Sigmoid colon (tissue), 7 donors: ENCODE results near the gene RCOR1. TPM values are rescaled to one million over a fixed set of nuclear protein-coding genes. Genes with fewer than 3 reads are reported as not detected.
A peak's percentile ranks its signal among the peaks of the same experiment; 100 is the strongest.

Experiments used
- DNase-seq: peaks from one replicate; pipeline ENCODE4 v3.0.0-alpha.2; 2019
- H3K27ac ChIP-seq, 4 donors: fragments of 200-600 bp; sonication (generic); one replicate each; pipeline ENCODE4 v1.5.1; 2016 to 2019; ENCODE audit warnings: mild to moderate bottlenecking in 1 of 4
- H3K27me3 ChIP-seq, 3 donors: fragments of 200-600 bp; sonication (generic); one replicate each; pipeline ENCODE4 v1.5.1; 2019; ENCODE audit warnings: mild to moderate bottlenecking in 1 of 3
- H3K36me3 ChIP-seq, 4 donors: fragments of 200-600 bp; sonication (generic); one replicate each; pipeline ENCODE4 v1.5.1; 2016 to 2019
- H3K4me1 ChIP-seq, 4 donors: fragments of 200-600 bp; sonication (generic); one replicate each; pipeline ENCODE4 v1.5.1; 2017 to 2019
- H3K4me3 ChIP-seq, 4 donors: fragments of 200-600 bp; sonication (generic); one replicate each; pipeline ENCODE4 v1.5.1; 2017 to 2019; ENCODE audit warnings: mild to moderate bottlenecking in 2 of 4, moderate library complexity in 1 of 4
- H3K9me3 ChIP-seq, 4 donors: fragments of 200-600 bp in 3 of 4; sonication (generic) in 3 of 4; one replicate each; pipeline versions ENCODE4 v1.5.1 to v1.6.1; 2013 to 2019
- CTCF ChIP-seq, 4 experiments: fragments of 450-650 bp in 3 of 4; fragments of 200-600 bp in 1 of 4; IDR thresholded peaks; one replicate each; pipeline ENCODE4 v1.5.1; 2016 to 2019; ENCODE audit warnings: antibody characterized with exemption in 4 of 4, mild to moderate bottlenecking in 3 of 4, moderate library complexity in 2 of 4
- EP300 ChIP-seq, 4 donors: sonication (generic); formaldehyde crosslinking; IDR thresholded peaks; one replicate each; pipeline ENCODE4 v1.6.1; 2017; ENCODE audit warnings: antibody characterized with exemption in 4 of 4
- POLR2A ChIP-seq, 2 donors: fragments of 450-650 bp; IDR thresholded peaks; one replicate each; pipeline ENCODE4 v1.6.1; 2016; ENCODE audit warnings: antibody characterized with exemption in 2 of 2, mild to moderate bottlenecking in 2 of 2, moderate library complexity in 2 of 2
- POLR2AphosphoS5 ChIP-seq, 4 donors: sonication (generic); formaldehyde crosslinking; IDR thresholded peaks; one replicate each; pipeline ENCODE4 v1.6.1; 2017; ENCODE audit warnings: antibody characterized with exemption in 4 of 4
- WGBS, 2 donors: extraction: QIAGEN DNeasy Blood & Tissue Kit; methylation state at CpG; one replicate each; pipeline ENCODE4 v1.1.7; 2013; 5-methylcytosine and 5-hydroxymethylcytosine counted together
- intact Hi-C: fragments of 100-400 bp; cut with DNase I; formaldehyde crosslinking; loops from one replicate; pipeline ENCODE4 v1.15.1; 2023
- polyA plus RNA-seq, 3 donors: library from polyadenylated mRNA; stranded (reverse); fragments of 200-250 nt; gene quantifications; one replicate each; pipeline ENCODE4 v1.2.3, GENCODE V29; 2013
- total RNA-seq, 4 donors: library from RNA; depleted of rRNA; stranded (reverse); fragments of >200 nt; gene quantifications; one replicate each; pipeline ENCODE4 v1.1.0, GENCODE V29; 2016
- donor health status: healthy with polysubstance abuse.
- donor health status: Bipolar disorder and iron deficiency.
- donor health status: healthy.

The RCOR1 gene
- total and polyA plus RNA-seq, 7 donors, result 7.2 to 12.5 (median 11.8) TPM

GRCh38 chr14:102775855-102776760 lies 183.7 kb downstream of the RCOR1 start:
- H3K27me3 ChIP-seq, result no peaks in the 10 kb centered on the region
- H3K36me3 ChIP-seq, result no peaks in the 10 kb centered on the region
- intact Hi-C loops, result loop anchor here (5.0 to 10.0 kb wide), 4 partner anchors 79 to 254 kb away; no protein-coding TSS in a partner anchor
- H3K4me3 ChIP-seq, result peak overlapping the region in 2 of 4 donors; percentile 86 to 92
- WGBS, 2 donors, result 88 to 90% methylated on average over 22 of the region's 22 CpGs
- no peak for DNase-seq
- peaks cover 0 to 35% (median 11%) of the 10 kb centered on the region in 4 donors for H3K4me1 ChIP-seq
- H3K27ac ChIP-seq, result peak overlapping the region; percentile 73 to 82 (median 79)
- H3K9me3 ChIP-seq, result no peaks in the 10 kb centered on the region
- TF ChIP-seq EP300 (IDR thresholded peaks at IDR 0.05) (no peak), CTCF (IDR thresholded peaks at IDR 0.05) (no peak), POLR2A (IDR thresholded peaks at IDR 0.05) (no peak), POLR2AphosphoS5 (IDR thresholded peaks at IDR 0.05) (no peak)

GRCh38 chr14:102776761-102777710 lies 184.6 kb downstream of the RCOR1 start, which contains the start of gene TRAF3:
TRAF3 (plus strand) TSS chr14:102777449; CDS start chr14:102870202, 92,753 bp downstream.
- no peaks in the 10 kb centered on the region for H3K36me3 ChIP-seq
- no peaks in the 10 kb centered on the region for H3K9me3 ChIP-seq
- TF ChIP-seq EP300 (IDR thresholded peaks at IDR 0.05), result no peak
- TF ChIP-seq POLR2AphosphoS5 (IDR thresholded peaks at IDR 0.05), result peak in 2 of 4 donors; percentile 25 to 74
- no peaks in the 10 kb centered on the region for H3K27me3 ChIP-seq
- H3K27ac ChIP-seq, result peak within 1 kb of the TSS; percentile 86 to 95 (median 90)
- intact Hi-C loops, result loop anchor here (5.0 to 10.0 kb wide), 4 partner anchors 78 to 255 kb away; no protein-coding TSS in a partner anchor
- peaks cover 0 to 35% (median 11%) of the 10 kb centered on the region in 4 donors for H3K4me1 ChIP-seq
- WGBS, 2 donors, result 13 to 15% methylated on average over 163 of the region's 163 CpGs
- DNase-seq, result peak; percentile 75
- H3K4me3 ChIP-seq, result peak within 1 kb of the TSS; percentile 39 to 92 (median 80)

- H3K36me3 ChIP-seq, result no peaks in the 10 kb centered on the region
- no peaks in the 10 kb centered on the region for H3K9me3 ChIP-seq
- 1% methylated on average over 98 of the region's 98 CpGs for WGBS, 2 donors
- peak overlapping the region; percentile 86 to 95 (median 90) for H3K27ac ChIP-seq
- no peaks in the 10 kb centered on the region for H3K27me3 ChIP-seq
- TF ChIP-seq POLR2A (IDR thresholded peaks at IDR 0.05), result no peak
- no peak for TF ChIP-seq POLR2AphosphoS5 (IDR thresholded peaks at IDR 0.05)
- TF ChIP-seq CTCF (IDR thresholded peaks at IDR 0.05), result no peak
- no peak for TF ChIP-seq EP300 (IDR thresholded peaks at IDR 0.05)
- peak overlapping the region; percentile 39 to 92 (median 80) for H3K4me3 ChIP-seq
- H3K4me1 ChIP-seq, result peaks cover 0 to 35% (median 11%) of the 10 kb centered on the region in 4 donors
- no peak for DNase-seq
- intact Hi-C loops, result loop anchor here (5.0 to 10.0 kb wide), 4 partner anchors 77 to 256 kb away; no protein-coding TSS in a partner anchor
Observed at GRCh38 chr14:102777711-102778337, 185.4 kb downstream of the RCOR1 start.

- intact Hi-C loops, result loop anchor here (5.0 to 10.0 kb wide), 4 partner anchors 76 to 256 kb away; no protein-coding TSS in a partner anchor
- no peak for DNase-seq
- no peaks in the 10 kb centered on the region for H3K27me3 ChIP-seq
- no peaks in the 10 kb centered on the region for H3K36me3 ChIP-seq
- no peaks in the 10 kb centered on the region for H3K9me3 ChIP-seq
- peak overlapping the region; percentile 39 to 92 (median 80) for H3K4me3 ChIP-seq
- H3K4me1 ChIP-seq, result peaks cover 0 to 35% (median 11%) of the 10 kb centered on the region in 4 donors
- 3 to 6% methylated on average over 29 of the region's 29 CpGs for whole genome bisulfite sequencing, 2 donors
- peak overlapping the region; percentile 86 to 95 (median 90) for H3K27ac ChIP-seq
- TF ChIP-seq EP300 (IDR thresholded peaks at IDR 0.05), result no peak
Observed at GRCh38 chr14:102778338-102779083, 186.1 kb downstream of the RCOR1 start.
